H1 (cell line): ENCODE measurements around the gene FHIT. TPM values are rescaled to one million over a fixed set of nuclear protein-coding genes. Genes with fewer than 3 reads are reported as not detected.

ENCODE experiments used
- CTCF ChIA-PET: fragments of 300-600 bp; sonication (Branson Sonifier 250); formaldehyde crosslinking; loops from one replicate; lab custom pipeline; 2021; ENCODE audit not compliant: partially characterized antibody; lab: Charles Lee
- POLR2A ChIA-PET: fragments of 300-600 bp; sonication (Branson Sonifier 250); formaldehyde crosslinking; loops from one replicate; lab custom pipeline; 2021; ENCODE audit warnings: inconsistent platforms; ENCODE audit not compliant: partially characterized antibody; lab: Charles Lee
- DNase-seq, 2 experiments: peaks; one replicate each; pipeline versions ENCODE4 v3.0.0 to v3.0.0-alpha.2; 2010 to 2022; ENCODE audit warnings: low spot score in 2 of 2, low read depth in 1 of 2, mixed read lengths in 1 of 2
- FAIRE-seq: peaks from 2 replicates; lab custom pipeline; 2011; peaks lifted over from hg19 to GRCh38; lab: Jason Lieb, UNC
- H2AFZ ChIP-seq: 2 replicates; pipeline ENCODE4 v1.8.1; 2012; ENCODE audit warnings: low read length, inconsistent platforms
- H2AK5ac ChIP-seq: 2 replicates; pipeline ENCODE4 v1.6.1; 2013; ENCODE audit warnings: low read depth, low read length
- H2BK120ac ChIP-seq: replicated peaks from 2 replicates; pipeline ENCODE3; 2013; ENCODE audit warnings: low read depth, low read length, inconsistent platforms
- H2BK12ac ChIP-seq: 2 replicates; pipeline ENCODE4 v1.6.1; 2013; ENCODE audit warnings: low read depth, low read length
- H2BK15ac ChIP-seq: 2 replicates; pipeline ENCODE4 v1.6.1; 2013; ENCODE audit warnings: low read length
- H2BK20ac ChIP-seq: 2 replicates; pipeline ENCODE4 v1.6.1; 2013; ENCODE audit warnings: low read length
- H2BK5ac ChIP-seq: 2 replicates; pipeline ENCODE4 v1.6.1; 2013; ENCODE audit warnings: low read depth, low read length
- H3K14ac ChIP-seq: 2 replicates; pipeline ENCODE4 v1.6.1; 2013; ENCODE audit warnings: inconsistent platforms; ENCODE audit not compliant: insufficient read length
- H3K18ac ChIP-seq: 2 replicates; pipeline ENCODE4 v1.6.1; 2013; ENCODE audit warnings: low read length; ENCODE audit errors: extremely low read depth
- H3K23ac ChIP-seq: 2 replicates; pipeline ENCODE4 v1.6.1; 2013; ENCODE audit warnings: inconsistent platforms; ENCODE audit not compliant: insufficient read length
- H3K23me2 ChIP-seq: 2 replicates; pipeline ENCODE4 v1.6.1; 2013; ENCODE audit warnings: low read depth, low read length
- H3K27ac ChIP-seq: 2 replicates; pipeline ENCODE4 v1.6.1; 2011; ENCODE audit warnings: low read depth, low read length, inconsistent platforms
- H3K27me3 ChIP-seq, 4 experiments: replicated peaks in 1 of 4; 1 replicate in 1 of 4; 2 replicates in 3 of 4; pipeline versions ENCODE4 v1.6.1 to v1.8.1; 2011 to 2013; ENCODE audit warnings: low read length in 3 of 4, mild to moderate bottlenecking in 3 of 4, inconsistent platforms in 2 of 4, mixed read lengths in 2 of 4, moderate library complexity in 1 of 4; ENCODE audit not compliant: control insufficient read depth in 3 of 4, insufficient read depth in 3 of 4; ENCODE audit errors: extremely low read depth in 1 of 4
- H3K36me3 ChIP-seq, 4 experiments: 2 replicates each; pipeline versions ENCODE4 v1.6.1 to v1.8.1; 2011 to 2013; ENCODE audit warnings: mild to moderate bottlenecking in 4 of 4, low read length in 3 of 4, moderate library complexity in 2 of 4, control low read depth in 1 of 4, inconsistent platforms in 1 of 4; ENCODE audit not compliant: insufficient read depth in 4 of 4, control insufficient read depth in 2 of 4
- H3K4ac ChIP-seq: replicated peaks from 2 replicates; pipeline ENCODE3; 2013; ENCODE audit warnings: low read length, low read depth, mixed read lengths, inconsistent platforms; ENCODE audit not compliant: insufficient read length
- H3K4me1 ChIP-seq, 4 experiments: replicated peaks in 1 of 4; 1 replicate in 1 of 4; 2 replicates in 3 of 4; pipeline versions ENCODE4 v1.6.1 to v1.8.1; 2011 to 2013; ENCODE audit warnings: low read length in 3 of 4, inconsistent platforms in 2 of 4, mixed read lengths in 1 of 4; ENCODE audit not compliant: insufficient read depth in 4 of 4, control insufficient read depth in 3 of 4
- H3K4me2 ChIP-seq, 2 experiments: 2 replicates each; pipeline versions ENCODE4 v1.6.1 to v1.8.1; 2011 to 2013; ENCODE audit warnings: low read depth in 2 of 2, low read length in 2 of 2, control low read depth in 1 of 2, inconsistent platforms in 1 of 2, mild to moderate bottlenecking in 1 of 2; ENCODE audit not compliant: insufficient read depth in 1 of 2
- H3K4me3 ChIP-seq, 4 experiments: fragments of 200-600, 300-600 bp in 1 of 4; sonication (generic), shearing (Covaris generic), sonication (Bioruptor Twin) in 1 of 4; 2 replicates each; pipeline versions ENCODE4 v1.5.1 to v1.8.1; 2011 to 2016; ENCODE audit warnings: low read length in 4 of 4, low read depth in 3 of 4, control low read depth in 2 of 4, inconsistent platforms in 2 of 4, mild to moderate bottlenecking in 2 of 4, mixed read lengths in 1 of 4, moderate library complexity in 1 of 4; ENCODE audit not compliant: insufficient read depth in 2 of 4; ENCODE audit errors: extremely low read depth in 1 of 4
- H3K56ac ChIP-seq: replicated peaks from 2 replicates; pipeline ENCODE3; 2013; ENCODE audit warnings: low read depth, mild to moderate bottlenecking, mixed read lengths, low read length, inconsistent platforms; ENCODE audit not compliant: insufficient read length
- H3K79me1 ChIP-seq: 2 replicates; pipeline ENCODE4 v1.6.1; 2013; ENCODE audit warnings: low read depth, low read length, control low read depth
- H3K79me2 ChIP-seq, 2 experiments: 2 replicates each; pipeline versions ENCODE4 v1.6.1 to v1.8.1; 2012 to 2013; ENCODE audit warnings: low read length in 2 of 2, mild to moderate bottlenecking in 2 of 2, inconsistent platforms in 1 of 2; ENCODE audit not compliant: insufficient read depth in 2 of 2, control insufficient read depth in 1 of 2
- H3K9ac ChIP-seq, 4 experiments: replicated peaks in 1 of 4; 1 replicate in 1 of 4; 2 replicates in 3 of 4; pipeline versions ENCODE4 v1.6.1 to v1.8.1; 2011 to 2013; ENCODE audit warnings: low read depth in 3 of 4, low read length in 3 of 4, control low read depth in 2 of 4, mild to moderate bottlenecking in 2 of 4, moderate library complexity in 2 of 4, inconsistent platforms in 1 of 4; ENCODE audit errors: extremely low read depth in 1 of 4
- H3K9me3 ChIP-seq, 2 experiments: 2 replicates each; pipeline versions ENCODE4 v1.6.1 to v1.8.1; 2012 to 2013; ENCODE audit warnings: mild to moderate bottlenecking in 2 of 2, moderate library complexity in 2 of 2, control low read depth in 1 of 2, inconsistent platforms in 1 of 2, low read depth in 1 of 2, low read length in 1 of 2, mixed read lengths in 1 of 2; ENCODE audit not compliant: insufficient read depth in 2 of 2
- H4K20me1 ChIP-seq, 2 experiments: replicated peaks in 1 of 2; 2 replicates each; pipeline versions ENCODE3 to v1.8.1; 2011 to 2013; ENCODE audit warnings: inconsistent platforms in 2 of 2, low read length in 2 of 2, mild to moderate bottlenecking in 1 of 2; ENCODE audit not compliant: insufficient read depth in 2 of 2, control insufficient read depth in 1 of 2
- H4K5ac ChIP-seq: 2 replicates; pipeline ENCODE4 v1.6.1; 2013; ENCODE audit warnings: low read length, low read depth, mixed read lengths, inconsistent platforms; ENCODE audit not compliant: insufficient read length
- H4K8ac ChIP-seq: 2 replicates; pipeline ENCODE4 v1.8.0; 2013; ENCODE audit warnings: mild to moderate bottlenecking, moderate library complexity, low read length, inconsistent platforms; ENCODE audit not compliant: insufficient read depth; ENCODE audit errors: extremely low read depth
- H4K91ac ChIP-seq: replicated peaks from 2 replicates; pipeline ENCODE3; 2013; ENCODE audit warnings: low read length, mixed read lengths, inconsistent platforms; ENCODE audit not compliant: insufficient read length
- CBX5 ChIP-seq: fragments of 300-800, 300-1000 bp; sonication (generic); IDR thresholded peaks from 2 replicates; pipeline ENCODE4 v1.7.1; 2016; ENCODE audit warnings: antibody characterized with exemption, low read length, low read depth
- E2F6 ChIP-seq: IDR thresholded peaks from 2 replicates; pipeline ENCODE4 v1.6.1; 2012; ENCODE audit warnings: inconsistent platforms
- HDAC2 ChIP-seq, 2 experiments: fragments of 300-600 bp in 1 of 2; sonication (generic) in 1 of 2; IDR thresholded peaks; 2 replicates each; pipeline ENCODE4 v1.6.1; 2011 to 2012; ENCODE audit warnings: low read depth in 2 of 2, low read length in 2 of 2, mild to moderate bottlenecking in 2 of 2, moderate library complexity in 2 of 2, borderline replicate concordance in 1 of 2, inconsistent platforms in 1 of 2
- JUND ChIP-seq: IDR thresholded peaks from 2 replicates; pipeline ENCODE4 v1.6.1; 2011; ENCODE audit warnings: mild to moderate bottlenecking, improper control_type of control experiment, low read length
- MAFK ChIP-seq: IDR thresholded peaks from 2 replicates; pipeline ENCODE4 v1.6.1; 2012; ENCODE audit warnings: low read depth, mild to moderate bottlenecking, improper control_type of control experiment, low read length
- NANOG ChIP-seq: IDR thresholded peaks from 2 replicates; pipeline ENCODE4 v1.6.1; 2011; ENCODE audit warnings: low read length, low read depth, mild to moderate bottlenecking, inconsistent platforms; ENCODE audit not compliant: insufficient read depth, poor library complexity, severe bottlenecking
- POLR2A ChIP-seq, 2 experiments: IDR thresholded peaks; 1 replicate in 1 of 2; 2 replicates in 1 of 2; pipeline ENCODE4 v1.6.1; 2011; ENCODE audit warnings: low read depth in 2 of 2, low read length in 2 of 2, mild to moderate bottlenecking in 2 of 2; ENCODE audit errors: control extremely low read depth in 1 of 2
- SP2 ChIP-seq: IDR thresholded peaks from 2 replicates; pipeline ENCODE4 v1.6.1; 2012; ENCODE audit warnings: mild to moderate bottlenecking, low read length, inconsistent platforms
- SUZ12 ChIP-seq: fragments of 200-600 bp; sonication (generic); IDR thresholded peaks from 2 replicates; pipeline ENCODE4 v1.6.1; 2012; ENCODE audit warnings: mild to moderate bottlenecking, inconsistent platforms, low read length, moderate library complexity, mixed read lengths
- WGBS, 2 experiments: shearing (Covaris generic) in 1 of 2; methylation state at CpG; one replicate each; pipeline versions ENCODE4 v1.1.6 to v1.1.7; 2013 to 2015; ENCODE audit warnings: low lambda C conversion rate in 2 of 2, mixed read lengths in 2 of 2, inconsistent platforms in 1 of 2, low coverage in 1 of 2, missing lambda C conversion rate in 1 of 2; ENCODE audit not compliant: insufficient replicate concordance in 2 of 2, insufficient coverage in 1 of 2, insufficient read length in 1 of 2; ENCODE audit errors: extremely low coverage in 1 of 2, missing lambda C conversion rate in 1 of 2; 5-methylcytosine and 5-hydroxymethylcytosine counted together
- polyA plus RNA-seq, 7 experiments: library from polyadenylated mRNA; depleted of rRNA in 3 of 7; stranded (reverse) in 5 of 7; unstranded in 2 of 7; fragments of >200 nt in 5 of 7; fragments of 200-250 nt in 2 of 7; gene quantifications; 1 replicate in 5 of 7; 2 replicates in 1 of 7; 4 replicates in 1 of 7; pipeline versions ENCODE4 v1.2.1 to v1.2.3, GENCODE V29; 2011 to 2013; ENCODE audit warnings: missing spikeins in 2 of 7, mixed read lengths in 2 of 7
- total RNA-seq: library from RNA; stranded (reverse); fragmentation: NEBNext Ultra II Directional; extraction: Animal tissue kit (Norgen Biotek cat#: 25700); gene quantifications from 2 replicates; pipeline ENCODE4 v1.2.1, GENCODE V29; 2021

The FHIT gene
- total and polyA plus RNA-seq, 2 of the 8 experiments (the other 6 are each of a cell fraction or from before 2014, with no cell fraction given): 1.2 to 3.2 TPM

- Histone ChIP-seq H3K36me3 (no peaks in the 10 kb centered on the region), H3K23ac (no peak overlapping the region), H3K4me3 (no peak overlapping the region), H2BK20ac (no peak overlapping the region), H2BK15ac (no peak overlapping the region), H3K27ac (no peak overlapping the region), H4K20me1 (no peaks in the 10 kb centered on the region), H3K23me2 (no peaks in the 10 kb centered on the region), H2AK5ac (no peak overlapping the region), H3K79me2 (no peaks in the 10 kb centered on the region), H3K27me3 (no peaks in the 10 kb centered on the region), H3K9ac (no peak overlapping the region), H3K4ac (no peak overlapping the region), H4K5ac (no peak overlapping the region), H3K14ac (no peak overlapping the region), H2BK120ac (no peak overlapping the region), H3K79me1 (no peaks in the 10 kb centered on the region), H2BK5ac (no peak overlapping the region), H4K8ac (no peak overlapping the region), H3K4me1 (no peaks in the 10 kb centered on the region), H2BK12ac (no peak overlapping the region), H3K4me2 (no peak overlapping the region), H2AFZ (no peak overlapping the region), H3K56ac (no peak overlapping the region), H3K18ac (no peak overlapping the region), H3K9me3 (no peaks in the 10 kb centered on the region), H4K91ac (no peak overlapping the region)
- CTCF ChIA-PET: no interaction called here
- TF ChIP-seq E2F6: no peak
- TF ChIP-seq HDAC2 (IDR thresholded peaks at IDR 0.05; ENCODE audit: borderline replicate concordance in 1 of 2, low read depth in 2 of 2, low read length in 2 of 2): no peak
- no peak for TF ChIP-seq POLR2A (IDR thresholded peaks at IDR 0.05; ENCODE audit: control extremely low read depth in 1 of 2, low read depth in 2 of 2, low read length in 2 of 2)
- TF ChIP-seq JUND: no peak
- TF ChIP-seq MAFK: no peak
- TF ChIP-seq CBX5: no peak
- no peak for TF ChIP-seq SUZ12
- no peak for TF ChIP-seq SP2
- TF ChIP-seq NANOG: no peak
- FAIRE-seq (no peak), DNase-seq (no peak)
- 85% methylated on average over 6 of the region's 6 CpGs; no CpG with 5 or more reads in 1 of the 2 experiments for WGBS, 2 experiments
- POLR2A ChIA-PET: no interaction called here
Measured at GRCh38 chr3:59775106-59775505, 1476.1 kb downstream of the FHIT start.
